SK-MEL-5 (cell line): ENCODE results near the gene PCBP2. TPM values are rescaled to one million over a fixed set of nuclear protein-coding genes. Genes with fewer than 3 reads are reported as not detected.

Experiments used
- DNase-seq: peaks from one replicate; pipeline ENCODE4 v3.0.0-alpha.2; 2016; ENCODE audit warnings: low read depth, low spot score
- in situ Hi-C: cut with HindIII; loops from 2 replicates; pipeline ENCODE4 v1.10.0; 2016; ENCODE audit warnings: low sequenced_read_pairs, high pct_unique_total_duplicates, low pct_unique_long_range_greater_than_20kb
- small RNA-seq, 2 experiments: library from RNA; depleted of rRNA; stranded (forward); fragments of <200 nt; gene quantifications; one replicate each; pipeline ENCODE3, GENCODE V24; 2014
- total RNA-seq: library from RNA; depleted of rRNA; stranded (reverse); fragments of >200 nt; shearing (Covaris generic); gene quantifications from 2 replicates; pipeline ENCODE4 v1.2.3, GENCODE V29; 2014; rRNA removed

PCBP2 gene
- total RNA-seq, 1 experiment from 2014 or later: 165 TPM

- in situ Hi-C loops: no loop called here
- no peak for DNase-seq
These were observed 62.9 kb downstream of the PCBP2 start for GRCh38 chr12:53514628-53515290.

- DNase-seq: no peak
- in situ Hi-C loops: no loop called here
These were observed 63.4 kb downstream of the PCBP2 start for GRCh38 chr12:53515291-53515680.

DNA sequence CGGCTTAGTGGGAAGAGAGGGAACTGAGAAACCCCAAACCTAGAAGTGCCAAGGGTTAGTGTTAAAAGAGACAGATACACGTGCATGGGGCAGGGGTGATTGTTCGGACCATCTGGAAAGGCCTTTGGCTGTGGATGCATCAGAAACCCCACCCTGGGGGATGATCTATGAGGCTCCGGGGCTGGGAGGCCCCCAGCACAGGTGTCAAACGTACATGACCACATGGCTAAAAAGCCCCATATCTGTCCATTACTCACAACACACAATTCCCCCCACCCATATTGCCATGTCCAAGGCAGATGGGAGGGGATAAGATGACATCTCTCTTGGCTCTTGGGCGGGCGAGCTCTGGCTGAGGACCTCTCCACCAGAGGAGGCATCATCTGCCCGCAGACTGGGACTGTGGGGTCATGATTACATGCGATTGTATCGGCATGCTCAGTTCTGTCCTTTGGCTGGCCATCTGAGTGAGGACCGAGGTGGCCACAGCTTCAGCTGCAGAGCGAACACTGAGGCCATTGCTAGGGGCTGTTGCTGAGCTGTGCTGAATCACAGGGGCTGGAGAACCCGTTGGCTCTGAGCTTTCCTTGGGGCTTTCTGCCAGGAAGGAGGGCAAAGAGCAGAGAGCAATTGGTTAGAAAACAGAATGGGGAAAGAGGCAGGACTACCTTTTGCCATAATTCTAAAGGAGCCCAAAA, 65.0 kb downstream of the PCBP2 start:
- no peak for DNase-seq
- in situ Hi-C loops: no loop called here

- in situ Hi-C loops: no loop called here
- DNase-seq: no peak
These were observed 66.5 kb downstream of the PCBP2 start for GRCh38 chr12:53518381-53518780.

GRCh38 chr12:53523131-53523530, 71.2 kb downstream of the PCBP2 start:
- in situ Hi-C loops: no loop called here
- no peak for DNase-seq

- in situ Hi-C loops: no loop called here
- DNase-seq: no peak
These were observed 72.6 kb downstream of the PCBP2 start for GRCh38 chr12:53524476-53524875.

DNA sequence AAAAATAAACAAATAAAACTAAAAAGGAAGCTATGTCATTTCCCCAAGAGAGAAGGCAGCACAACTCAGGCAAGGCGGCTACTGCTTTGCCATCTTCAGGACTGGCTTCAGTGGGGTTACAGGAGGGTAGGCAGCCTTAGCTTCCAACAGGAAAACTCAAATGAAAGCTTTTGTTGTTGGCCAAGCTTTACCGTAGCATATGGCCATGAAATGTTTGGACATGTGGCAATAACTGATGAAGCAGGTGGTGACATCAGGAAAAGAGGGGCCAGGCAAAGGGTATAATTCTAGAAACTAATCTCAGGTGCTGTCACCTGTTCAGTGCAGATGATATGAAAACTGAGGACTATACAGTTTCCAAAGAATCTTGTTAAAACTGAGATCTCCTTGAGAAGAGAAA, 78.2 kb downstream of the PCBP2 start:
- in situ Hi-C loops: no loop called here
- DNase-seq: no peak

Small RNA genes within 50 kb of the gene (small RNA-seq; reads per million reads assigned to genes)
- 0 reads per million in 2 experiments for gene AC023509.3

Other genes with a start within 250 kb of the PCBP2 start
- gene ITGB7, start 244.9 kb upstream of the PCBP2 start, total RNA-seq: 18.8 and 29.2 TPM in 2 replicates
- gene RARG, start 219.9 kb upstream of the PCBP2 start, total RNA-seq: 5.6 and 7.0 TPM in 2 replicates
- 8.3 and 9.2 TPM in 2 replicates for gene ESPL1, start 183.8 kb upstream of the PCBP2 start, total RNA-seq
- gene PFDN5, start 156.6 kb upstream of the PCBP2 start, total RNA-seq: 531 and 559 TPM in 2 replicates
- 59.4 and 61.3 TPM in 2 replicates for gene MYG1, start 152.4 kb upstream of the PCBP2 start, total RNA-seq
- 72.2 and 73.3 TPM in 2 replicates for gene AAAS, start 130.5 kb upstream of the PCBP2 start, total RNA-seq
- gene SP7, start 115.7 kb upstream of the PCBP2 start, total RNA-seq: not detected in 2 replicates
- 38.9 and 40.5 TPM in 2 replicates for gene SP1, start 71.9 kb upstream of the PCBP2 start, total RNA-seq
- 0.13 TPM in 1 of 2 replicates, not detected in the other for gene AMHR2, start 28.2 kb upstream of the PCBP2 start, total RNA-seq
- 101 and 106 TPM in 2 replicates for gene PRR13, start 10.4 kb upstream of the PCBP2 start, total RNA-seq
- 10.1 and 11.4 TPM in 2 replicates for gene MAP3K12, start 47.4 kb downstream of the PCBP2 start, total RNA-seq
- 57.3 and 62.8 TPM in 2 replicates for gene TARBP2, start 49.2 kb downstream of the PCBP2 start, total RNA-seq
- not detected in 2 replicates for gene NPFF, start 55.4 kb downstream of the PCBP2 start, total RNA-seq
- gene ATF7, start 174.3 kb downstream of the PCBP2 start, total RNA-seq: 10.2 and 11.8 TPM in 2 replicates
- gene ATP5MC2, start 224.0 kb downstream of the PCBP2 start, total RNA-seq: 503 and 579 TPM in 2 replicates